H1 (cell line): ENCODE results near the gene CRYGN. TPM values are rescaled to one million over a fixed set of nuclear protein-coding genes. Genes with fewer than 3 reads are reported as not detected.

ENCODE experiments used
- TAF1 ChIP-seq: IDR thresholded peaks from 2 replicates; pipeline ENCODE4 v1.6.1; 2011; ENCODE audit warnings: mild to moderate bottlenecking, low read depth, low read length
- polyA plus RNA-seq, 7 experiments: library from polyadenylated mRNA; depleted of rRNA in 3 of 7; stranded (reverse) in 5 of 7; unstranded in 2 of 7; fragments of >200 nt in 5 of 7; fragments of 200-250 nt in 2 of 7; gene quantifications; 1 replicate in 5 of 7; 2 replicates in 1 of 7; 4 replicates in 1 of 7; pipeline versions ENCODE4 v1.2.1 to v1.2.3, GENCODE V29; 2011 to 2013; ENCODE audit warnings: missing spikeins in 2 of 7, mixed read lengths in 2 of 7
- total RNA-seq: library from RNA; stranded (reverse); fragmentation: NEBNext Ultra II Directional; extraction: Animal tissue kit (Norgen Biotek cat#: 25700); gene quantifications from 2 replicates; pipeline ENCODE4 v1.2.1, GENCODE V29; 2021

CRYGN gene
- total and polyA plus RNA-seq, 2 of the 8 experiments (the other 6 are each of a cell fraction or from before 2014, with no cell fraction given): 0.98 to 1.6 TPM

DNA sequence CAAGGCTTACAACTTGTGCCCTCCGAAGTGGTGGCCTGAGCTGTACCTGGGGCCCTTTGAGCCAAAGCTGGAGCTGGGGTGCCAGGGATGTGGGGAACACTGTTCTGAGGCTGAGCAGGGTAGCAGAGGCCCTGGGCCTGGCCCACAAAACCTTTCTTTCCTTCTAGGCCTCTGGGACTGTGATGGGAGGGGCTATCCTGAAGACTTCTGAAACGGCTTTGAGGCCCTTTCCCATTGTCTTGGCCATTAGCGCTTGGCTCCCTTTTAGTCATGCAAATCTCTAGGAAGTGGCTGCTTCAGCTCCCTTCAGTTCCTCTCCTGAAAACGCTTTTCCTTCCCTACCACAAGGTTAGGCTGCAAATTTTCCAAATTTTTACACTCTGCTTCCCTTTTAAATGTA lies 16.8 kb upstream of the CRYGN start (continued):
- TF ChIP-seq TAF1: 0 out of 2 replicates have a peak, but pooled peaks have one; percentile 9
